Type B pancreatic cell (in vitro differentiated cells): Measurements from ENCODE around the gene TSHZ2. TPM values are rescaled to one million over a fixed set of nuclear protein-coding genes. Genes with fewer than 3 reads are reported as not detected.

Experiments used
- DNase-seq: peaks from one replicate; pipeline ENCODE4 v3.0.0; 2021; ENCODE audit warnings: mixed read lengths; ENCODE audit not compliant: unreplicated experiment; ENCODE audit errors: extremely low spot score
- H3K27ac Mint-ChIP-seq: 2 replicates; pipeline ENCODE4 v1.8.0; 2021; ENCODE audit warnings: mild to moderate bottlenecking, mixed read lengths
- H3K27me3 Mint-ChIP-seq: 2 replicates; pipeline ENCODE4 v1.8.0; 2021; ENCODE audit warnings: mixed read lengths
- H3K36me3 Mint-ChIP-seq: 2 replicates; pipeline ENCODE4 v1.8.0; 2021; ENCODE audit warnings: mixed read lengths
- H3K4me1 Mint-ChIP-seq: one replicate; pipeline ENCODE4 v1.8.0; 2021; ENCODE audit warnings: mixed read lengths; ENCODE audit not compliant: unreplicated experiment
- H3K4me3 Mint-ChIP-seq: 2 replicates; pipeline ENCODE4 v1.8.0; 2021; ENCODE audit warnings: mild to moderate bottlenecking, mixed read lengths
- H3K9me3 Mint-ChIP-seq: 2 replicates; pipeline ENCODE4 v1.8.0; 2021; ENCODE audit warnings: mixed read lengths
- CTCF ChIP-seq: fragments of 200-600 bp; sonication (generic); conservative IDR thresholded peaks from 2 replicates; pipeline ENCODE4 v1.5.0; 2021; ENCODE audit warnings: antibody characterized with exemption, mild to moderate bottlenecking
- total RNA-seq: library from RNA; stranded (reverse); gene quantifications from 2 replicates; pipeline ENCODE4 v1.2.1, GENCODE V29; 2021; ENCODE audit warnings: low replicate concordance

TSHZ2 gene
- total RNA-seq, 1 donor from 2014 or later = 45.5 TPM

- Mint-ChIP-seq H3K27ac (peak overlapping the region; percentile 94), H3K4me3 (no peak overlapping the region), H3K9me3 (peaks cover 4% of the 10 kb centered on the region), H3K4me1 (peaks cover 36% of the 10 kb centered on the region), H3K27me3 (peaks cover 9% of the 10 kb centered on the region), H3K36me3 (peaks cover 3% of the 10 kb centered on the region)
- TF ChIP-seq CTCF = no peak
- DNase-seq = no peak
Measured at GRCh38 chr20:53214392-53214791, 242.2 kb downstream of the TSHZ2 start.

- TF ChIP-seq CTCF = no peak
- H3K4me1 Mint-ChIP-seq = peaks cover 33% of the 10 kb centered on the region
Measured at GRCh38 chr20:53215166-53215565, 243.0 kb downstream of the TSHZ2 start.

GRCh38 chr20:53216478-53216855 lies 244.3 kb downstream of the TSHZ2 start:
- Mint-ChIP-seq H3K4me3 (peak overlapping the region; percentile 74), H3K36me3 (peaks cover 11% of the 10 kb centered on the region), H3K4me1 (peaks cover 30% of the 10 kb centered on the region), H3K9me3 (peaks cover 10% of the 10 kb centered on the region), H3K27me3 (peaks cover 6% of the 10 kb centered on the region), H3K27ac (peak overlapping the region; percentile 90)
- no peak for TF ChIP-seq CTCF
- DNase-seq = no peak

More at GRCh38 chr20:53215166-53215565, 243.0 kb downstream of the TSHZ2 start:
- Mint-ChIP-seq H3K4me3 (peak overlapping the region; percentile 54), H3K9me3 (peaks cover 9% of the 10 kb centered on the region), H3K27ac (peak overlapping the region; percentile 94), H3K36me3 (peaks cover 7% of the 10 kb centered on the region), H3K27me3 (peaks cover 6% of the 10 kb centered on the region)
- DNase-seq = no peak

- peak overlapping the region; percentile 74 for H3K4me3 Mint-ChIP-seq
- H3K27me3 Mint-ChIP-seq = peaks cover 6% of the 10 kb centered on the region
- TF ChIP-seq CTCF = peak; percentile 93
- peaks cover 10% of the 10 kb centered on the region for H3K9me3 Mint-ChIP-seq
- peak; percentile 85 for DNase-seq
- peaks cover 35% of the 10 kb centered on the region for H3K4me1 Mint-ChIP-seq
- H3K36me3 Mint-ChIP-seq = peaks cover 11% of the 10 kb centered on the region
- H3K27ac Mint-ChIP-seq = peak overlapping the region; percentile 90
Measured at GRCh38 chr20:53216856-53217576, 244.9 kb downstream of the TSHZ2 start.

DNA sequence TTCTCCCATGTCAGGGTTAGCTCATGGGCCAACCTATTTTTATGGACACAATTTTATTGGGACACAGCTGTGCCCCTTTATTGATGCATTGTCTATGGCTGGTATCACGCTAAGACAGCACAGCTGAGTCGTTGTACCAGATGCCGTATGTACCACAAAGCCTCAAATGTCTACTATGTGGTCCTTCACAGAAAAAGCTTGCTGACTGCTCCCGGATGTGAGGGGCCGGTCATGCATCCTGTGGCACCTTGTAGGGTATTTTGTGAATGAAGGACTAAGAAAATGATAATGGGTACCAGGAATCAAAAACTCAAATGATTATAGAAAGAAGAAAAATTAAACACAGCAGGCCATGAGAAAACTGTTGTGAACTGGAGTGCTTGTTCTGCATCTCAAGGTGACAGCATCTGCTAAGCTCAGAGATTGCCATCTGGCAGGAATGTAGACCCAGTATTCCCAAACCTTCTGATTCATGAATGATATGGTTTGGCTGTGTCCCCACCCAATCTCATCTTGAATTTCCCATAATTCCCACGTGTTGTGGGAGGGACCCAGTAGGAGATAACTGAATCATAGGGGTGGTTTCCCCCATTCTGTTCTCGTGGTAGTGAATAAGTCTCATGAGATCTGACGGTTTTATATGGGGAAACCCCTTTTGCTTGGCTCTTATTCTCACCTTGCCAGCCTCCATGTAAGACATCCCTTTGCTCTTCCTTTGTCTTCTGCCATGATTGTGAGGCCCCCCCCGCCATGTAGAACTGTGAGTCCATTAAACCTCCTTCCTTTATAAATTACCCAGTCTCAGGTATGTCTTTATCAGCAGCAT lies 248.5 kb downstream of the TSHZ2 start:
- Mint-ChIP-seq H3K36me3 (peaks cover 11% of the 10 kb centered on the region), H3K9me3 (peaks cover 6% of the 10 kb centered on the region), H3K27me3 (peaks cover 3% of the 10 kb centered on the region), H3K4me3 (no peak overlapping the region), H3K4me1 (peaks cover 33% of the 10 kb centered on the region), H3K27ac (no peak overlapping the region)
- no peak for DNase-seq
- no peak for TF ChIP-seq CTCF
